ENCODE measurements around the gene MMD2.

MMD2 gene

DNA sequence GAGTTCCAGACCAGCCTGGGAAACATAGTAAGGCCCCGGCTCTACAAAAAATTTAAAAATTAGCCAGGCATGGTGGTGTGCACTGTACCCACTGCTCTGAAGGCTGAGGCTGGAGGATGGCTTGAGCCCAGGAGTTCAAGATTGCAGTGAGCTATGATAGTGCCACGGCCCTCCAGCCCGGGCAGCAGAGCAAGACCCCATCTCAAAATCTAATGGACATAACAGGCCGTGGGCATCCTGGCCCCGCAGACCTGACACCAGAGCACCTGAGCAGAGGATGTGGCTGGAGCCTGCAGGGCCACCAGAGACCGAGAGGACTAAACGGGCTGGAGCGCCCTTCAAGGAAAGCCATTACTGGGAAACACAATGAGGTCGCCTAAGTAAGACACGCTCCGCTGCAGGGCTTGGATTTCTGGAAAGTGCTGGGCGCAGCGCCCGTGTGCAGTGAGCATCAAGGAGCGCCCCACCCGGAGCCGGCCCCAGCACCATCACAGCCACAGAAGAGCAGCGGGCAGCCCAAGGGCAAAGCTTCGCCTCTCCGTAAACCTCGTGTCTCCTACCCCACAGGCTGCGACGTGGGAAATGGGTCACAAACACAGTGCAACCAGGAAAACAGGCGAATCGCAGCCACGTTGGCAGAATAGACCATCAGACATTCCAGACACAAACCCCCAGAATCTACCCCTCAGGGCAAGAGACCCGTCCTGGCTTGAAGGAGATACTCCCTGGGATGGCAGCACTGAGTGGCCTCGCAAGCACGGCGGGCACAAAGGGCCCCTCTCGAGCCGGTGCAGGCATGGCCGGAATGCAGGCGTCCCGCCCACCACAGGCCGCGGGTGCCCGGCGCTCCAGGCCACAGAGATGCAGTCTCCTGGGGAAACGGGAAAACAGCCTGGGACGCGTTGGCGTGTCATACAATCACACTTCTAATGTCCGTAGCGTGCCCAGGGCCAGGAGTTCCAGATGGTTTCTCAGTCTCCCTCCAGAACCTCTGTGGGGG, 80.4 kb downstream of the MMD2 start:
- Histone ChIP-seq H3K4me1 (ENCODE audit: control insufficient read depth in 1 of 2, insufficient read depth in 2 of 2, low read length in 2 of 2) (peaks cover 0 to 15% of the 10 kb centered on the region in 2 donors), H3K27ac (ENCODE audit: low read length) (no peak overlapping the region), H3K36me3 (ENCODE audit: control insufficient read depth in 1 of 2, insufficient read depth in 2 of 2, low read length in 2 of 2) (peaks cover 0 to 14% of the 10 kb centered on the region in 2 donors)

DNA sequence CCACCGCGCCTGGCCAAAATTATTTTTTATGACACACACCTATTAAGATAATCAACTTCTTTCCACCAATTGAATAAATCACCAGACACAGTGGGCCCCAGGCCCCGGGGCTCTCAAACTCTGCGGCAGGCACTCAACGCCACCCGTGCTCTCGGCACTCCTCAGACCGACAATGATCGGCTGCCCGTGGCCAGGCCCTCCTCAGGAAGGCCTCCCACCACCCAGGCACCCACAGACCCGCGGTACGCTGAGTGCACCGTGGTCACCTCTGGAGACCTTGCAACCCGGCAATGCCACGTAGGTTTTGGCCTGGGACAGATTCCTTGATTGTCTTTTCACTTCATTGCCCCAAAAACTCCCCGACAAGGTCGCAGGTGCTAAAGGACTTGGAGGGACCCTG, 82.4 kb downstream of the MMD2 start:
- H3K4me3 ChIP-seq (ENCODE audit: low read depth in 1 of 2, low read length in 2 of 2), result no peak overlapping the region
- no peak overlapping the region for H3K27ac ChIP-seq (ENCODE audit: low read length)
- H3K4me1 ChIP-seq (ENCODE audit: control insufficient read depth in 1 of 2, insufficient read depth in 2 of 2, low read length in 2 of 2), result peaks cover 0 to 8% of the 10 kb centered on the region in 2 donors
- no peaks in the 10 kb centered on the region for H3K27me3 ChIP-seq (ENCODE audit: low read depth, low read length)
- no peaks in the 10 kb centered on the region for H3K9me3 ChIP-seq (ENCODE audit: control insufficient read depth in 1 of 2, low read length in 2 of 2)
- H3K36me3 ChIP-seq (ENCODE audit: control insufficient read depth in 1 of 2, insufficient read depth in 2 of 2, low read length in 2 of 2), result peaks cover 0 to 14% of the 10 kb centered on the region in 2 donors

More for the DNA sequence above, 80.4 kb downstream of the MMD2 start:
- Histone ChIP-seq H3K4me3 (ENCODE audit: low read depth in 1 of 2, low read length in 2 of 2) (no peak overlapping the region), H3K9me3 (ENCODE audit: control insufficient read depth in 1 of 2, low read length in 2 of 2) (no peaks in the 10 kb centered on the region), H3K27me3 (ENCODE audit: low read depth, low read length) (peaks cover 6% of the 10 kb centered on the region)

DNA sequence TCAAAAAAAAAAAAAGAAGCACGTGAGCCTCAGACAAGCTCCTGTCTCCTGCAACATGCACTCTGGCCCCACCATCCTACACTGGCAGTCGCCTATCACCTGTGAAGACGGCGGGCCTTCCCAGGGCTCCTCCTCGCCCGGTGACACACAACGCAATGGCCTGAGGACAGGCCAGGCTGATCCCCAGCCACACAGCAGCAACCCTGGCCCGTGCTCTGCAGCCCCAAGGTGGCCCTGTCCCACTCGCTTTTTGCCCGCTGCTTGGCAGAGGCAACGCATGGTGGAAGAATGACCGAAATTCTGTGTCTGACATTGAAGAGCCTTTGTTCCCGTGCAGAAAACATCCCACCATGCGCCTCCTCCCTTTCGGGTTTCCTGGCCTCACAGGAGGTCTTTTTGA, 83.6 kb downstream of the MMD2 start:
- Histone ChIP-seq H3K4me1 (ENCODE audit: control insufficient read depth in 1 of 2, insufficient read depth in 2 of 2, low read length in 2 of 2) (peaks cover 0 to 8% of the 10 kb centered on the region in 2 donors), H3K27ac (ENCODE audit: low read length) (no peak overlapping the region), H3K36me3 (ENCODE audit: control insufficient read depth in 1 of 2, insufficient read depth in 2 of 2, low read length in 2 of 2) (peaks cover 0 to 14% of the 10 kb centered on the region in 2 donors), H3K9me3 (ENCODE audit: control insufficient read depth in 1 of 2, low read length in 2 of 2) (no peaks in the 10 kb centered on the region), H3K4me3 (ENCODE audit: low read depth in 1 of 2, low read length in 2 of 2) (no peak overlapping the region), H3K27me3 (ENCODE audit: low read depth, low read length) (peaks cover 5% of the 10 kb centered on the region)

DNA sequence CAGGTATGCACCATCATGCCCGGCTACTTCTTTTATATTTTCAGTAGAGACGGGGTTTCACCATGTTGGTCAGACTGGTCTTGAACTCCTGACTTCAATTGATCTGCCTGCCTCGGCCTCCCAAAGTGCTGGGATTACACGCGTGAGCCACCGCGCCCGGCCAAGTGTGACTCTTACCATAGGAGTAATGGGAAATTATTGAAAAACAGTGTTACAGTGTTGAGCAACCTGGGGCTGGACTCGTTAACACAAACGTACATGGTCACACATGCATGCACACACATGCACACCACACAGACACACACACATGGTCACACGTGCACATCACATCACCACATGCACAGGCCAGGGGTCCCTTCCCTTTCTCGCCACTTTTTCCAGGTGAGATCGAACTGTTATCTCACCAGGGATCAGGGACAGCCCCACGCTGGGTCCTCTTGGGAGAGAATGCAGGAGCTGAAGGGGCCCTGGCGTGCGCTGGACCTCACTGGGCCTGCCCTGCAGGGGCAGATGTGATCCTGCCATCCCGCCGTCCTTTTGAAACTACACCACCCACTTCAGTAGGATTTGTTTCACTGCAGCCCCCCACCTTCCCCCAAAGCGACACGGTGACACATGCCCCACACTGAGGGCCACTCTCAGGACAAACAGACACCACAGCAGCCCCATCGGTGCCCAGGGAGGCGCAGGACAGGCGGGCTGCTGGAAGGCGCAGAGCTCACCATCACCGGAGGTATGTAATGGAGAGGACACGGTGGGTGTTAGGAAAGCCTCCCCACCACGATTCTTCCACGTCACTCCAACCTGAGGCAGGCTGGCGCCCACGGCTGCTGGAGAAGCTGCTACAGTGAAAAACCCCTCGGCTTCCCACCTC, 85.7 kb downstream of the MMD2 start:
- H3K9me3 ChIP-seq (ENCODE audit: control insufficient read depth in 1 of 2, low read length in 2 of 2), result peaks cover 0 to 1% of the 10 kb centered on the region in 2 donors
- H3K27me3 ChIP-seq (ENCODE audit: low read depth, low read length), result peaks cover 5% of the 10 kb centered on the region
- H3K27ac ChIP-seq (ENCODE audit: low read length), result no peak overlapping the region
- peaks cover 0 to 3% of the 10 kb centered on the region in 2 donors for H3K4me1 ChIP-seq (ENCODE audit: control insufficient read depth in 1 of 2, insufficient read depth in 2 of 2, low read length in 2 of 2)
- H3K4me3 ChIP-seq (ENCODE audit: low read depth in 1 of 2, low read length in 2 of 2), result no peak overlapping the region
- peaks cover 0 to 14% of the 10 kb centered on the region in 2 donors for H3K36me3 ChIP-seq (ENCODE audit: control insufficient read depth in 1 of 2, insufficient read depth in 2 of 2, low read length in 2 of 2)

DNA sequence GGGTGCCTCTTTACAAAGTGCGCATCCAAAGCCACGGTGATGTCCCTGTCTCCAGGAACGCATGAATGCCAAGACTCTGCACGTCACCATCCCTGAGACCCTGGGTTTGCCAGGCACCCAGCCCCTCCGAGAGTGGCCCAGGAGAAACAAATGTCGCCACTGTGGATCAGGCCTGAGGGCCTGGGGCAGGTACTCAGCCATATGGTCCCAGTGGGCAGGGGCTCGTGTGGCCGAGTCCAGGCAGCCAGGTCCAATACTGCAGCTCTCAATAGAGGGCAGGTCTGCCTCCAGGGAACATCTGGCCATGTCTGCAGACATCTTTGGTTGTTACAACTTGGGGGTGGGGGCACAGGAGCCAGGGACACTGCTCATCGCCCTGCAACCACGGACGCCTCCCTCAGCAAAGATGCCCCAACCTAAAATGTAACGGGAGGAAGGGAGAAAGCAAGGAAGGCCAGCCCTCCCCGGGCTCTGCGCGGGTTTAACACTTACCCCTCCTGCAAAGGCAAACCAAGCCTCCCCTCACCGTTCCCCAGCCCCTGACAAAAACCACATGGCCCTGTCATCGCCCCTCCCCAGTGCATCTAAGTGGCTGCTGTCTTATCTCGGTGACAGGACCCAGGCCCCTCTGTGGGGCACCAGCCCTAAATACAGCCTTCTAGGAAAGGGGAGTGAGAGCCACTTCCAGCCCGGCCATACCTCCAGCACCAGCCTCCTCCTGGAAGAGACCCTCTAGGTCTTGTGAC, 86.9 kb downstream of the MMD2 start:
- Histone ChIP-seq H3K4me3 (ENCODE audit: low read depth in 1 of 2, low read length in 2 of 2) (no peak overlapping the region), H3K36me3 (ENCODE audit: control insufficient read depth in 1 of 2, insufficient read depth in 2 of 2, low read length in 2 of 2) (peaks cover 0 to 7% of the 10 kb centered on the region in 2 donors), H3K27ac (ENCODE audit: low read length) (no peak overlapping the region), H3K9me3 (ENCODE audit: control insufficient read depth in 1 of 2, low read length in 2 of 2) (peaks cover 0 to 3% of the 10 kb centered on the region in 2 donors), H3K27me3 (ENCODE audit: low read depth, low read length) (peaks cover 5% of the 10 kb centered on the region), H3K4me1 (ENCODE audit: control insufficient read depth in 1 of 2, insufficient read depth in 2 of 2, low read length in 2 of 2) (peaks cover 0 to 3% of the 10 kb centered on the region in 2 donors)

DNA sequence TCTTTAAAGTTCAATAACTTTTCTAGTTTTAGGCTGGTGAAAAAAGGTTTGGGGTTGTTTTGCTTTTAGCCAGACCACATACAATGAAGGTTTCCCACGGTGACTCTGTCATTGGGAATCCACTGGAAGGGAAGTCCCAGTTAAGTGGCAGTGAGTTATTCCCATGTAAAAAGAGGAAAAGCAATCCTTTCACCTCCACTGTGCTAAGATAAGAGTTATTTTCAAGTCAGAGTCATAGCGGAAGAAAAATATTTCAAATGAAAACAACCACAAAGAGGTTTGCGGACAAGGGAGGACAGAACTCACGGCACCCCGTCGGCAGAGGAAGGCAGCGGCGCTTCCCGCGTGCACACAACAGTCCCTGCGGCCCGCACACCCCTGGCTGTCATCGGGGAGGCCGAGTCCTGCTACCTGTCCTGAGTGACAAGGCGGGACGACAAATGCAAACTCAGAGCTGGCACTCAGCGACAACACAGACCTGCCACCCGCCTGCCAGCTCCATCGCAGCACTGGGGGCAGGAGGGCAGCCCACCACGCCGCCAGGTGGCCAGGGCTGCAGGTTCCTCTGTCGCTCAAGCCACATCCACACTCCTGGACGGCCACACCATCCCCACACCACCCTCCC, 87.8 kb downstream of the MMD2 start:
- Histone ChIP-seq H3K27ac (ENCODE audit: low read length) (no peak overlapping the region), H3K9me3 (ENCODE audit: control insufficient read depth in 1 of 2, low read length in 2 of 2) (peaks cover 0 to 3% of the 10 kb centered on the region in 2 donors), H3K4me3 (ENCODE audit: low read depth in 1 of 2, low read length in 2 of 2) (no peak overlapping the region), H3K27me3 (ENCODE audit: low read depth, low read length) (peaks cover 5% of the 10 kb centered on the region), H3K4me1 (ENCODE audit: control insufficient read depth in 1 of 2, insufficient read depth in 2 of 2, low read length in 2 of 2) (peaks cover 0 to 6% of the 10 kb centered on the region in 2 donors), H3K36me3 (ENCODE audit: control insufficient read depth in 1 of 2, insufficient read depth in 2 of 2, low read length in 2 of 2) (peaks cover 0 to 5% of the 10 kb centered on the region in 2 donors)

DNA sequence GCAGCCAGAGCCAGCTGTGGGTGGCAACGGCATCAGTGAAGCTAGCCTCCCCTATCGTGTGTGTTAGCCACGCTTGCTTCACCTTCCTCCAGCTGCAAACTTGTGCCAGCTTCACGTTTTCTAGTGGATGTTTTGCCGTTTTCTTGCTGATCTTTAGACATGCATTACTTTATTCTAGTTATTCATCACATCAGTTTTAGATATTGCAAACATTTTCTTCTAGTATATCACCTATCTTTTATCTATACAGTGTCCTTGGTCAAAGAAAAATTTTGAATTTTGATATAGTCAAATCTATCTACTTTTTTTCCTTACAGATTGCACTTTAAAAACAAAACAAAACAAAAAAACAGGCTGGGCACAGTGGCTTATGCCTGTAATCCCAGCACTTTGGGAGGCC, 90.5 kb downstream of the MMD2 start:
- H3K27me3 ChIP-seq (ENCODE audit: low read depth, low read length), result peaks cover 5% of the 10 kb centered on the region
- H3K27ac ChIP-seq (ENCODE audit: low read length), result no peak overlapping the region
- peaks cover 0 to 6% of the 10 kb centered on the region in 2 donors for H3K4me1 ChIP-seq (ENCODE audit: control insufficient read depth in 1 of 2, insufficient read depth in 2 of 2, low read length in 2 of 2)
- H3K36me3 ChIP-seq (ENCODE audit: control insufficient read depth in 1 of 2, insufficient read depth in 2 of 2, low read length in 2 of 2), result no peaks in the 10 kb centered on the region
- H3K9me3 ChIP-seq (ENCODE audit: control insufficient read depth in 1 of 2, low read length in 2 of 2), result peaks cover 0 to 4% of the 10 kb centered on the region in 2 donors
- H3K4me3 ChIP-seq (ENCODE audit: low read depth in 1 of 2, low read length in 2 of 2), result no peak overlapping the region

DNA sequence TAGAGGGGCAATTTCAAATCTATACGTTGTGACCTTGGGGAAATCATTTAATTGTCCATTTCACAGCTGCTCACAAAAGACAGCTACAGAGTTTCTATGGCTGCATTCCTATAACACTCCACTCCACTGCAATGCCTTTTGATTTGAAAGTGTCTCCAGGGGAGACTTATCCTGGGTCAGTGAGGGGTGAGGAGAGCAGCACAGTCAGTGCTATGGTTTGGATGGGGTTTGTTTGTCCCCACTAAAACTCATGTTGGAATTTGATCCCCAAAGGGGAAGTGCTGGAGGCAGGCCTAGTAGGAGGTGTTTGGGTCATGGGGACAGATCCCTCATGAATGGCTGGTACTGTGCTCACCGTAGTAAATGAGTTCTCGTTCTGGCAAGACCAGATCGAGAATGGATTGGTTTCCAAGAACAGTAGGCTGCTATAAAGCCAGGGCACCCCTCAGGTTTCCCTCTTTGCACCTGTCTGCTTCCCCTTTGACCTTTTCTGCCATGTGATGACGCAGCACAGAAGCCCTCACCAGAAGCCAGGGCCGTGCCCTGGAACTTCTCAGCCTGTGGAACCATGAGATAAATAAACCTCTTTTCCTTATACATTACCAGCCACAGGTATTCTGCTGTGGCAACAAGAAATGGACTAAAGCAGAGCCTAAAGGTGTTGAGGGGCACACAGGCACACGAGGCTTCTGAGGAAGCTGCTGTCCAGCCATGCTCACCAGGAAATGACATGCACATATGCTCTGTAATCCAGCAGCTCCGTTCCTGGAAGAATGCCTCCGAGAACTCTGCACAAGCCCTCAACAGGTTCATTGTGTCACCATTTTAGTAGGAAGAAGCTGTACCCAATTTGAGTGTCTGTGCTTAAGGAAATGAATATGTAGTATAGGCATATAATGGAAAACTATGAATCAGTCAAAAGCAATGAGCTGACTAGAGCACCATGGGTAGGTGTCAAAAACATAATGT, 92.2 kb downstream of the MMD2 start:
- H3K9me3 ChIP-seq (ENCODE audit: control insufficient read depth in 1 of 2, low read length in 2 of 2), result peaks cover 0 to 11% of the 10 kb centered on the region in 2 donors
- H3K27ac ChIP-seq (ENCODE audit: low read length), result no peak overlapping the region
- H3K27me3 ChIP-seq (ENCODE audit: low read depth, low read length), result peaks cover 5% of the 10 kb centered on the region
- no peak overlapping the region for H3K4me3 ChIP-seq (ENCODE audit: low read depth in 1 of 2, low read length in 2 of 2)
- peaks cover 0 to 3% of the 10 kb centered on the region in 2 donors for H3K4me1 ChIP-seq (ENCODE audit: control insufficient read depth in 1 of 2, insufficient read depth in 2 of 2, low read length in 2 of 2)
- H3K36me3 ChIP-seq (ENCODE audit: control insufficient read depth in 1 of 2, insufficient read depth in 2 of 2, low read length in 2 of 2), result no peaks in the 10 kb centered on the region

DNA sequence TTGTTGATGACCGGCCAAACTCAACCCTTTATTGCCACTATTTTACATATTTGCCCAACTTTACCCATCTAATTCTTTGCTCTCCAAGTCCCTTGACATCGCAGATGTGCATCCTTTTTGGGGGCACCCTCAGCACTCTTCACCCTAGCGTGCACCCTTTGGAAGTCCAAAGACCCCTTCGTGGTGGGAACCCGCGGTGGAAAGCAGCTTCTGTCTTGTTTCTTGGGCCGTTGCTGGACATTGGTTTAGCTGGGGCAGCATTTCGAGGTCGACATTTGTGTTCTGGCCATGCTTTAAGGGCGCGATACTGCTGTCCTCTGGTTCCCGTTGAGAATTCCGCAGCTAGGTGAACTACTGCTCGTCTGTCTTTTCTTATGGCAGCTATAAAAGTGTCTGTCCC, 96.8 kb downstream of the MMD2 start:
- Histone ChIP-seq H3K4me3 (ENCODE audit: low read depth in 1 of 2, low read length in 2 of 2) (peak overlapping the region; percentile 31 to 35), H3K27me3 (ENCODE audit: low read depth, low read length) (no peaks in the 10 kb centered on the region), H3K36me3 (ENCODE audit: control insufficient read depth in 1 of 2, insufficient read depth in 2 of 2, low read length in 2 of 2) (no peaks in the 10 kb centered on the region), H3K27ac (ENCODE audit: low read length) (no peak overlapping the region), H3K9me3 (ENCODE audit: control insufficient read depth in 1 of 2, low read length in 2 of 2) (peaks cover 0 to 10% of the 10 kb centered on the region in 2 donors), H3K4me1 (ENCODE audit: control insufficient read depth in 1 of 2, insufficient read depth in 2 of 2, low read length in 2 of 2) (peaks cover 0 to 3% of the 10 kb centered on the region in 2 donors)

All from muscle layer of duodenum (tissue), 2 donors.